Uterus (tissue), 4 donors: ENCODE data around the gene CRYBA4. TPM values are rescaled to one million over a fixed set of nuclear protein-coding genes. Genes with fewer than 3 reads are reported as not detected.

ENCODE experiments used
- DNase-seq, 2 donors: peaks; one replicate each; pipeline ENCODE4 v3.0.0-alpha.2; 2019 to 2020
- H3K27ac ChIP-seq, 2 donors: fragments of 200-600 bp; sonication (generic); 1 replicate in 1 of 2; 2 replicates in 1 of 2; pipeline ENCODE4 v1.5.1; 2016 to 2018
- H3K27me3 ChIP-seq, 2 donors: fragments of 200-600 bp; sonication (generic); one replicate each; pipeline ENCODE4 v1.5.1; 2018 to 2019; ENCODE audit warnings: control low read depth in 1 of 2
- H3K36me3 ChIP-seq, 2 donors: fragments of 200-600 bp; sonication (generic); one replicate each; pipeline ENCODE4 v1.5.1; 2019; ENCODE audit warnings: control low read depth in 1 of 2
- H3K4me1 ChIP-seq, 2 donors: fragments of 200-600 bp; sonication (generic); one replicate each; pipeline ENCODE4 v1.5.1; 2018 to 2019; ENCODE audit warnings: control low read depth in 1 of 2
- H3K4me3 ChIP-seq, 2 donors: fragments of 200-600 bp; sonication (generic); 1 replicate in 1 of 2; 2 replicates in 1 of 2; pipeline ENCODE4 v1.5.1; 2018 to 2019; ENCODE audit warnings: mild to moderate bottlenecking in 1 of 2
- H3K9me3 ChIP-seq, 2 donors: fragments of 200-600 bp; sonication (generic); one replicate each; pipeline ENCODE4 v1.5.1; 2019; ENCODE audit warnings: control low read depth in 1 of 2
- POLR2A ChIP-seq, 2 donors: fragments of 450-650 bp; IDR thresholded peaks; one replicate each; pipeline ENCODE4 v1.6.1; 2016; ENCODE audit warnings: antibody characterized with exemption in 2 of 2, mild to moderate bottlenecking in 1 of 2, moderate library complexity in 1 of 2
- intact Hi-C: fragments of 100-400 bp; cut with DNase I; formaldehyde crosslinking; loops from one replicate; pipeline ENCODE4 v1.15.1; 2023; ENCODE audit warnings: low total_unique reads
- total RNA-seq, 4 donors: library from RNA; depleted of rRNA in 3 of 4; stranded (reverse); fragments of >200 nt in 3 of 4; gene quantifications; one replicate each; pipeline versions ENCODE4 v1.1.0 to v1.2.4, GENCODE V29; 2014 to 2023
- TF ChIP-seq, protein P1 (sequence below), 4 experiments: fragments of 200-600 bp in 2 of 4; fragments of 450-650 bp in 2 of 4; sonication (generic) in 2 of 4; IDR thresholded peaks; one replicate each; pipeline ENCODE4 v1.5.1; 2016 to 2019; ENCODE audit warnings: antibody characterized with exemption in 4 of 4, mild to moderate bottlenecking in 2 of 4, moderate library complexity in 1 of 4
- donor health status: DM: yes; HTN: yes; CAD: no.

Gene CRYBA4
- total RNA-seq, 4 donors from 2014 or later: not detected

DNA sequence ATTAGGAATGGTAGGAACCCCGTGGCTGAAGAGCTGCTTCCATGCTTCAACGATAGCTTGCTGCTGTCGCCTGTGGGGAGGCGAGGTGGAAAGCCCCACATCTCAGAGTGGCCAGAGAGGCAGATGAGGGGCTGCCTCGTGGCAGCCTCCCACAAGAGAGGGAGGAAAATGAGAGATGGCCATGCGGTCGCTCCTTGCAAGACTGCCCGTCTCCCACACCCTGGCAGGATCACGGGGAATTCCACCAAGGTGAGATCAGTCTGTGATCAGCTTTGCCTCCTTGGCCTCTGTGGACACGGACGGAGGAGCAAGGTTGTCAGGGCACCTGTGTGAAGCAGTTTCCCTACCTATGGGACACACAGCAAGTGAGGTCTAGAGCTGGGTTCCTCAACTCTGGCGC lies 3.0 kb downstream of the CRYBA4 start:
- intact Hi-C loops: no loop called here
- Histone ChIP-seq H3K36me3 (no peaks in the 10 kb centered on the region), H3K9me3 (no peaks in the 10 kb centered on the region), H3K27ac (no peak overlapping the region), H3K4me1 (no peaks in the 10 kb centered on the region), H3K27me3 (no peaks in the 10 kb centered on the region), H3K4me3 (no peak overlapping the region)
- DNase-seq: no peak
- TF ChIP-seq, protein P1, sequence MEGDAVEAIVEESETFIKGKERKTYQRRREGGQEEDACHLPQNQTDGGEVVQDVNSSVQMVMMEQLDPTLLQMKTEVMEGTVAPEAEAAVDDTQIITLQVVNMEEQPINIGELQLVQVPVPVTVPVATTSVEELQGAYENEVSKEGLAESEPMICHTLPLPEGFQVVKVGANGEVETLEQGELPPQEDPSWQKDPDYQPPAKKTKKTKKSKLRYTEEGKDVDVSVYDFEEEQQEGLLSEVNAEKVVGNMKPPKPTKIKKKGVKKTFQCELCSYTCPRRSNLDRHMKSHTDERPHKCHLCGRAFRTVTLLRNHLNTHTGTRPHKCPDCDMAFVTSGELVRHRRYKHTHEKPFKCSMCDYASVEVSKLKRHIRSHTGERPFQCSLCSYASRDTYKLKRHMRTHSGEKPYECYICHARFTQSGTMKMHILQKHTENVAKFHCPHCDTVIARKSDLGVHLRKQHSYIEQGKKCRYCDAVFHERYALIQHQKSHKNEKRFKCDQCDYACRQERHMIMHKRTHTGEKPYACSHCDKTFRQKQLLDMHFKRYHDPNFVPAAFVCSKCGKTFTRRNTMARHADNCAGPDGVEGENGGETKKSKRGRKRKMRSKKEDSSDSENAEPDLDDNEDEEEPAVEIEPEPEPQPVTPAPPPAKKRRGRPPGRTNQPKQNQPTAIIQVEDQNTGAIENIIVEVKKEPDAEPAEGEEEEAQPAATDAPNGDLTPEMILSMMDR (IDR thresholded peaks at IDR 0.05): no peak
- no peak for TF ChIP-seq POLR2A (IDR thresholded peaks at IDR 0.05)

DNA sequence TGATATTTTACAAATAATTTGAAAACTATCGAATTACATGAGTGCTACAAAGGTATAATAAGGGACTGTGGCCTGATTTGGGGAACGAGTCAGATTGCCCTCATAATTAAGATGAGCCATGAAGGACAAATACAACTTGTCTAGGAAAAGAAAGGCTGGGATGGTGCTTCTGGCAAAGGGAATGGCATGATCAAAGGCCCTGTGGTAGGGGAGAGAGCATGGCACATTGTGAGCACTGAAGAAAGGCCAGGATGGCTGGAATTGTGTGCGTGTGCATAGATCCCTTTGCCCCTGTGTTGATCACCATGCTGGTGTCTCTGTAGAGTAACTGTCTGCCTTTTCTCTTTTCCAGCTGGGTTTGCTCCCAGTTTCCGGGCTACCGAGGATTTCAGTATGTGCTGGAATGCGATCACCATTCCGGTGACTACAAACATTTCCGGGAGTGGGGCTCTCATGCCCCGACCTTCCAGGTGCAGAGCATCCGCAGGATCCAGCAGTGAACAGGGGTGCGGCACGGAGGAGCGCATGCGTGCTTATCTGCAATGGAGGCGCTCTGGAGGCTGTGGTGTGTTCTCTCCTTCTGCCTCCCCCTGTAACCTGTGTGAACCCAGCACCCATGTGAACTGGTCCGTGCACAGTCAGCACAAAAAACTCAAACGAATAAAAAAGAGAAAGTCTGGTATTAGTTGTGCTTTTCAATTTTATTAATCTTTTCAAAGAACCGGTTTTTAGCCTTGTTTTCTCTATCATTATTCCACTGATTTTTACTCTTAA lies 8.4 kb downstream of the CRYBA4 start:
- Histone ChIP-seq H3K36me3 (no peaks in the 10 kb centered on the region), H3K4me3 (no peak overlapping the region), H3K27me3 (no peaks in the 10 kb centered on the region), H3K9me3 (no peaks in the 10 kb centered on the region), H3K4me1 (no peaks in the 10 kb centered on the region), H3K27ac (no peak overlapping the region)
- TF ChIP-seq, protein P1 (IDR thresholded peaks at IDR 0.05): no peak
- no peak for TF ChIP-seq POLR2A (IDR thresholded peaks at IDR 0.05)
- intact Hi-C loops: no loop called here
- DNase-seq: no peak

DNA sequence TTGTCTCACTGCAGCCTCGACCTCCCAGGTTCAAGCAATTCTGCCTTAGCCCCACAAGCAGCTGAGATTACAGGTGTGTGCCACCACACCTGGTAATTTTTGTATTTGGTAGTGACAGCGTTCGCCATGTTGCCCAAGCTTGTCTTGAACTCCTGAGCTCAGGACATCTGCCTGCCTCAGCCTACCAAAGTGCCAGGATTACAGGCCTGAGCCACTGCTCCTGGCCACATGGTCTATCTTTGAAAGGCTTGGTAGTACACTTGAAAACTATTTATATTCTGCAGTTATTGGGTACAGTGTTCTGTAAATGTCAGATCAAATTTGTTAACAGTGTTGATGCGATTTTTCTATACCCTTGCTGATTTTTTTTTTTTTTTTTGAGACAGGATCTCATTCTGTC lies 9.5 kb downstream of the CRYBA4 start:
- DNase-seq: no peak
- Histone ChIP-seq H3K27me3 (no peaks in the 10 kb centered on the region), H3K4me3 (no peak overlapping the region), H3K36me3 (no peaks in the 10 kb centered on the region), H3K9me3 (no peaks in the 10 kb centered on the region), H3K27ac (no peak overlapping the region), H3K4me1 (no peaks in the 10 kb centered on the region)
- TF ChIP-seq POLR2A (IDR thresholded peaks at IDR 0.05): no peak
- TF ChIP-seq, protein P1 (IDR thresholded peaks at IDR 0.05): no peak
- intact Hi-C loops: no loop called here

DNA sequence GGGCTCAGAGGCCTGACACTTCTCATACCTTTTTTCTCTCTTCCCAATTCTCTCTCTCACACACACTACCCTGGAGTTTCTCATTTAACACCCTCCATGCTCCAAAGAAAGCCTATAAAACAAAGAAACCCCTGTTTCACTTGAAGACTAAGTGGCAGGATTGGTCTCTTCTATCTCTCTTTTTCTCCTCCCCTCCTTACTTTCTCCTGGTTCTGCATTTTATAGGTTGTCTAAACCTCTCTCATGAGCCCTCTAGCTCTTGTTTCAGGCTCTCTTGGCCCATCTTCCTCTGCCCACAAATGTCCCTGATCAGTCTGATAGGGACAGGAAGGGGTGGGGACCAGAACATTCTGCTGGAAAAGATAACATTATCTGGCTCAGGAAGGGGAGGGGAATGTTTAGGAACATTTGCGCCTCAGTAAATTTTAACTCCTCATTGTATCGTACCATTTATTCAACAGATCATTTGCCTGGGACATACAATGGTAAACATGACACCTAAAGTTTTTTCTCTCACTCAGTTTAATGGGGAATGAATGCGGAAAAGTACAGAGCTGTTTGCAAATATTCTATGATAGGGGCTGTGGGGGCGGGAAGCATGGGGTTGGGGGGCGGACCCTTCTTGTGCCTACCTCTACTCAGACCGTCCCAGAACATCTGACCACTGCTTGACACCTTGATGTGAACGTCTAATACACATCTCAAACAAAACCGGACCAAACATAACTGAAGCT lies 10.8 kb downstream of the CRYBA4 start:
- TF ChIP-seq, protein P1 (IDR thresholded peaks at IDR 0.05): no peak
- no peak for TF ChIP-seq POLR2A (IDR thresholded peaks at IDR 0.05)
- no peaks in the 10 kb centered on the region for H3K4me1 ChIP-seq
- peak in 1 of 2 donors; percentile 38 for DNase-seq
- peak overlapping the region; percentile 31 to 44 for H3K27ac ChIP-seq
- no peak overlapping the region for H3K4me3 ChIP-seq
- H3K36me3 ChIP-seq: no peaks in the 10 kb centered on the region
- H3K27me3 ChIP-seq: no peaks in the 10 kb centered on the region
- H3K9me3 ChIP-seq: no peaks in the 10 kb centered on the region
- intact Hi-C loops: no loop called here

DNA sequence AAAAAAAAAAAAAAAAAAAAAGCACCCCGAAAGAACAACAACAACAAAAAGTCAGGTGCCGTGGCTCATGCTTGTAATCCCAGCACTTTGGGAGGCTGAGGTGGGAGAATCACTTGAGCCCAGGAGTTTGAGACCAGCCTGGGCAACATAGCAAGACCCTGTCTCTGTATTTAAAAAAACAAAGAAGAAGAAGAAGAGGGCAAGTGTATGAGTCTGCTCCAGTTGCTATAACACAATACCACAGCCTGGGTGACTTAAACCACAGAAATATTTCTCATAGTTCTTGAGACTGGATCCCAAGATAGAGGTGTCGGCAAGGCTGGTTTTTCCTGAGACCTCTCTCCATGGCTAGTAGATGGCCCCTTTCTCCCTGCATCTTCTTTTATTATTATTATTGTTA lies 12.4 kb downstream of the CRYBA4 start:
- no peaks in the 10 kb centered on the region for H3K27me3 ChIP-seq
- H3K4me1 ChIP-seq: no peaks in the 10 kb centered on the region
- TF ChIP-seq, protein P1 (IDR thresholded peaks at IDR 0.05): no peak
- TF ChIP-seq POLR2A (IDR thresholded peaks at IDR 0.05): no peak
- no peak overlapping the region for H3K4me3 ChIP-seq
- no peak for DNase-seq
- no peaks in the 10 kb centered on the region for H3K36me3 ChIP-seq
- intact Hi-C loops: no loop called here
- H3K9me3 ChIP-seq: no peaks in the 10 kb centered on the region
- H3K27ac ChIP-seq: no peak overlapping the region
